GM10847 (cell line): ENCODE results near the gene LIF.

ENCODE experiments used
- POLR2A ChIP-seq: IDR thresholded peaks from 2 replicates; pipeline ENCODE4 v1.6.1; 2011; ENCODE audit not compliant: insufficient read length; ENCODE audit errors: extremely low read depth

Gene LIF

GRCh38 chr22:30204015-30204741 lies 42.4 kb downstream of the LIF start:
- no peak for TF ChIP-seq POLR2A

- no peak for TF ChIP-seq POLR2A
These were observed 44.0 kb downstream of the LIF start for GRCh38 chr22:30202531-30203006.

GRCh38 chr22:30201945-30202344 lies 44.6 kb downstream of the LIF start:
- TF ChIP-seq POLR2A, result no peak

GRCh38 chr22:30198921-30199320 lies 47.6 kb downstream of the LIF start:
- TF ChIP-seq POLR2A, result no peak

GRCh38 chr22:30198152-30198825 lies 48.3 kb downstream of the LIF start:
- TF ChIP-seq POLR2A, result no peak

- TF ChIP-seq POLR2A, result no peak
These were observed 49.2 kb downstream of the LIF start for GRCh38 chr22:30197389-30197788.

- no peak for TF ChIP-seq POLR2A
These were observed 49.7 kb downstream of the LIF start for GRCh38 chr22:30196880-30197336.

- TF ChIP-seq POLR2A, result no peak
These were observed 50.2 kb downstream of the LIF start for GRCh38 chr22:30196141-30196879.

GRCh38 chr22:30195245-30196140 lies 51.1 kb downstream of the LIF start:
- TF ChIP-seq POLR2A, result no peak

- TF ChIP-seq POLR2A, result no peak
These were observed 53.4 kb downstream of the LIF start for GRCh38 chr22:30193031-30193775.

- TF ChIP-seq POLR2A, result no peak
These were observed 54.1 kb downstream of the LIF start for GRCh38 chr22:30192427-30192826.

GRCh38 chr22:30191040-30191701 lies 55.4 kb downstream of the LIF start:
- TF ChIP-seq POLR2A, result no peak

- TF ChIP-seq POLR2A, result no peak
These were observed 56.0 kb downstream of the LIF start for GRCh38 chr22:30190574-30190973.
